MM.1S (cell line): ENCODE data around the gene EFCAB12.

Experiments used
- DNase-seq: peaks from one replicate; pipeline ENCODE4 v3.0.0-alpha.2; 2015
- H2AFZ ChIP-seq: fragments of 300-600 bp; sonication (generic); 2 replicates; pipeline ENCODE4 v1.6.0; 2016; ENCODE audit warnings: antibody characterized with exemption, low read length
- H3F3A ChIP-seq: fragments of 300-600 bp; sonication (generic); 2 replicates; pipeline ENCODE4 v1.6.1; 2016; ENCODE audit warnings: mild to moderate bottlenecking, antibody characterized with exemption, low read length, moderate library complexity, mixed read lengths; ENCODE audit not compliant: insufficient read depth
- H3K27ac ChIP-seq: fragments of 300-600 bp; sonication (generic); 2 replicates; pipeline ENCODE4 v1.5.1; 2016; ENCODE audit warnings: mild to moderate bottlenecking, low read length
- H3K27me3 ChIP-seq: fragments of 300-600 bp; sonication (generic); replicated peaks from 2 replicates; pipeline ENCODE4 v1.6.0; 2016; ENCODE audit warnings: low read length; ENCODE audit not compliant: insufficient read depth
- H3K36me3 ChIP-seq: fragments of 300-600 bp; sonication (generic); replicated peaks from 2 replicates; pipeline ENCODE4 v1.6.1; 2016; ENCODE audit warnings: mild to moderate bottlenecking, low read length, mixed read lengths; ENCODE audit not compliant: insufficient read depth
- H3K4me1 ChIP-seq: fragments of 300-600 bp; sonication (generic); 2 replicates; pipeline ENCODE4 v1.6.1; 2016; ENCODE audit warnings: low read length, mixed read lengths
- H3K4me2 ChIP-seq: fragments of 300-600 bp; sonication (generic); 2 replicates; pipeline ENCODE4 v1.6.0; 2016; ENCODE audit warnings: low read depth, low read length
- H3K4me3 ChIP-seq: fragments of 300-600 bp; sonication (generic); 2 replicates; pipeline ENCODE4 v1.5.1; 2016; ENCODE audit warnings: low read length, mixed read lengths
- H3K79me2 ChIP-seq: fragments of 300-600 bp; sonication (generic); 2 replicates; pipeline ENCODE4 v1.6.1; 2016; ENCODE audit warnings: mixed run types, low read length, mixed read lengths
- H3K9ac ChIP-seq: fragments of 300-600 bp; sonication (generic); 2 replicates; pipeline ENCODE4 v1.6.1; 2016; ENCODE audit warnings: low read length, mixed read lengths
- H3K9me2 ChIP-seq: fragments of 300-600 bp; sonication (generic); replicated peaks from 2 replicates; pipeline ENCODE4 v1.6.1; 2016; ENCODE audit warnings: mild to moderate bottlenecking, low read length, mixed read lengths; ENCODE audit not compliant: insufficient read depth
- H3K9me3 ChIP-seq: fragments of 300-600 bp; sonication (generic); replicated peaks from 2 replicates; pipeline ENCODE4 v1.6.1; 2016; ENCODE audit warnings: mild to moderate bottlenecking, low read length, mixed read lengths; ENCODE audit not compliant: insufficient read depth
- H4K20me1 ChIP-seq: fragments of 300-600 bp; sonication (generic); 2 replicates; pipeline ENCODE4 v1.6.1; 2016; ENCODE audit warnings: mild to moderate bottlenecking, low read length, moderate library complexity, mixed read lengths; ENCODE audit not compliant: insufficient read depth
- CTCF ChIP-seq: fragments of 300-600 bp; sonication (generic); IDR thresholded peaks from 2 replicates; pipeline ENCODE4 v1.5.1; 2016; ENCODE audit warnings: antibody characterized with exemption, low read length, mixed read lengths
- EZH2 ChIP-seq: fragments of 300-600 bp; sonication (generic); optimal IDR thresholded peaks from 2 replicates; pipeline ENCODE3; 2017; ENCODE audit warnings: low read depth, mild to moderate bottlenecking, antibody characterized with exemption, low read length, mixed read lengths
- EZH2phosphoT487 ChIP-seq: fragments of 300-600 bp; sonication (generic); IDR thresholded peaks from 2 replicates; pipeline ENCODE4 v1.6.1; 2018; ENCODE audit warnings: antibody characterized with exemption, low read length

Gene EFCAB12

GRCh38 chr3:129424185-129424841 lies 4.1 kb downstream of the EFCAB12 start:
- Histone ChIP-seq H4K20me1 (no peaks in the 10 kb centered on the region), H3K36me3 (no peaks in the 10 kb centered on the region), H3K27ac (no peak overlapping the region), H3F3A (peaks cover 6% of the 10 kb centered on the region), H3K9me3 (no peaks in the 10 kb centered on the region), H3K9ac (no peak overlapping the region), H2AFZ (no peak overlapping the region), H3K4me2 (no peak overlapping the region), H3K4me3 (no peak overlapping the region), H3K79me2 (no peaks in the 10 kb centered on the region), H3K9me2 (no peaks in the 10 kb centered on the region), H3K27me3 (no peaks in the 10 kb centered on the region), H3K4me1 (peaks cover 5% of the 10 kb centered on the region; the same call in 1 of the 2 replicates)
- TF ChIP-seq EZH2phosphoT487 = no peak
- TF ChIP-seq EZH2 = no peak
- TF ChIP-seq CTCF = no peak
- no peak for DNase-seq

- Histone ChIP-seq H3K4me1 (no peaks in the 10 kb centered on the region), H3K27ac (no peak overlapping the region), H3K27me3 (no peaks in the 10 kb centered on the region), H2AFZ (no peak overlapping the region), H3K79me2 (no peaks in the 10 kb centered on the region), H4K20me1 (no peaks in the 10 kb centered on the region), H3K9me3 (no peaks in the 10 kb centered on the region), H3K9me2 (no peaks in the 10 kb centered on the region), H3K36me3 (no peaks in the 10 kb centered on the region), H3F3A (no peaks in the 10 kb centered on the region), H3K4me3 (no peak overlapping the region), H3K4me2 (no peak overlapping the region), H3K9ac (no peak overlapping the region)
- no peak for DNase-seq
- no peak for TF ChIP-seq CTCF
- no peak for TF ChIP-seq EZH2phosphoT487
- TF ChIP-seq EZH2 = no peak
These were observed 5.5 kb downstream of the EFCAB12 start for GRCh38 chr3:129422897-129423296.

GRCh38 chr3:129421988-129422745 lies 6.3 kb downstream of the EFCAB12 start:
- H3K9me3 ChIP-seq = no peaks in the 10 kb centered on the region
- no peak for DNase-seq
- TF ChIP-seq EZH2 = no peak
- TF ChIP-seq CTCF = 0 out of 2 replicates have a peak, but pooled peaks have one; percentile 7
- H3K27ac ChIP-seq = no peak overlapping the region
- H2AFZ ChIP-seq = no peak overlapping the region
- H3K4me3 ChIP-seq = no peak overlapping the region
- no peaks in the 10 kb centered on the region for H3K4me1 ChIP-seq
- no peaks in the 10 kb centered on the region for H3F3A ChIP-seq
- H3K36me3 ChIP-seq = no peaks in the 10 kb centered on the region
- no peak overlapping the region for H3K4me2 ChIP-seq
- H3K79me2 ChIP-seq = no peaks in the 10 kb centered on the region
- no peaks in the 10 kb centered on the region for H4K20me1 ChIP-seq
- H3K9ac ChIP-seq = no peak overlapping the region
- no peaks in the 10 kb centered on the region for H3K9me2 ChIP-seq
- no peaks in the 10 kb centered on the region for H3K27me3 ChIP-seq
